ENCODE measurements around the gene CTNND2. TPM values are rescaled to one million over a fixed set of nuclear protein-coding genes. Genes with fewer than 3 reads are reported as not detected.

The CTNND2 gene
- total and polyA plus RNA-seq, 4 donors, result 0.30 to 2.2 (median 0.71) TPM

DNA sequence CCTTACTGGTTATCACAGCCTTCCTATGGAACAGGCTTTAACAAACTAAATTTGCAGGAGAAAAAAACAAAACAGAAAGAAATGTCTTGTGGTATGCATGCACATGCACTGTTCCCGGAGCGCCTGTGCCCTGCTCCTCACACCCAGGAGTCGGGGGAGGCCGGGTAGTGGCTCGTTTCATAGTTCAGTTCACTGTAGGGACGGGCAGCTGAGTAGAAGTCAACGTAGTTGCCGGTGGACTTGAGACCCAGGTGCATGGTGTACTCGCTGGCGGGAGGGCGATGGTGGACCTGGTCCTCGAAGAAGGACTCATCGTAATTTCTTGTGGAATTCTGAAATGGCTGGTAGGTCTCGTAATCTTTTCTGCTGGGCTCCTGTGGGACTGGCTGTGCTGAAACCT is 930.9 kb downstream of the CTNND2 start:
- TF ChIP-seq, protein P1, sequence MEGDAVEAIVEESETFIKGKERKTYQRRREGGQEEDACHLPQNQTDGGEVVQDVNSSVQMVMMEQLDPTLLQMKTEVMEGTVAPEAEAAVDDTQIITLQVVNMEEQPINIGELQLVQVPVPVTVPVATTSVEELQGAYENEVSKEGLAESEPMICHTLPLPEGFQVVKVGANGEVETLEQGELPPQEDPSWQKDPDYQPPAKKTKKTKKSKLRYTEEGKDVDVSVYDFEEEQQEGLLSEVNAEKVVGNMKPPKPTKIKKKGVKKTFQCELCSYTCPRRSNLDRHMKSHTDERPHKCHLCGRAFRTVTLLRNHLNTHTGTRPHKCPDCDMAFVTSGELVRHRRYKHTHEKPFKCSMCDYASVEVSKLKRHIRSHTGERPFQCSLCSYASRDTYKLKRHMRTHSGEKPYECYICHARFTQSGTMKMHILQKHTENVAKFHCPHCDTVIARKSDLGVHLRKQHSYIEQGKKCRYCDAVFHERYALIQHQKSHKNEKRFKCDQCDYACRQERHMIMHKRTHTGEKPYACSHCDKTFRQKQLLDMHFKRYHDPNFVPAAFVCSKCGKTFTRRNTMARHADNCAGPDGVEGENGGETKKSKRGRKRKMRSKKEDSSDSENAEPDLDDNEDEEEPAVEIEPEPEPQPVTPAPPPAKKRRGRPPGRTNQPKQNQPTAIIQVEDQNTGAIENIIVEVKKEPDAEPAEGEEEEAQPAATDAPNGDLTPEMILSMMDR (IDR thresholded peaks at IDR 0.05; ENCODE audit: control extremely low read depth, extremely low read depth), result no peak
- Histone ChIP-seq H3K4me3 (no peak overlapping the region), H3K9ac (ENCODE audit: insufficient read depth in 1 of 2, low read length in 2 of 2) (no peak overlapping the region), H3K27ac (ENCODE audit: low read depth in 1 of 2, low read length in 1 of 2) (no peak overlapping the region), H3K27me3 (ENCODE audit: control insufficient read depth in 3 of 3, insufficient read depth in 3 of 3, low read length in 2 of 3) (no peaks in the 10 kb centered on the region), H3K9me3 (ENCODE audit: control insufficient read depth in 4 of 4, insufficient read depth in 3 of 4, low read length in 3 of 4) (no peaks in the 10 kb centered on the region), H3K4me1 (ENCODE audit: control insufficient read depth in 5 of 5, insufficient read depth in 5 of 5, low read length in 5 of 5) (peaks cover 0 to 3% (median 0%) of the 10 kb centered on the region in 5 donors), H3K36me3 (ENCODE audit: control insufficient read depth in 4 of 4, insufficient read depth in 4 of 4, low read length in 4 of 4) (no peaks in the 10 kb centered on the region)
- no peak for ATAC-seq (ENCODE audit: insufficient read depth, low FRiP score)
- DNase-seq, result no peak
- WGBS, 2 donors, result 95% methylated on average over 14 of the region's 14 CpGs

DNA sequence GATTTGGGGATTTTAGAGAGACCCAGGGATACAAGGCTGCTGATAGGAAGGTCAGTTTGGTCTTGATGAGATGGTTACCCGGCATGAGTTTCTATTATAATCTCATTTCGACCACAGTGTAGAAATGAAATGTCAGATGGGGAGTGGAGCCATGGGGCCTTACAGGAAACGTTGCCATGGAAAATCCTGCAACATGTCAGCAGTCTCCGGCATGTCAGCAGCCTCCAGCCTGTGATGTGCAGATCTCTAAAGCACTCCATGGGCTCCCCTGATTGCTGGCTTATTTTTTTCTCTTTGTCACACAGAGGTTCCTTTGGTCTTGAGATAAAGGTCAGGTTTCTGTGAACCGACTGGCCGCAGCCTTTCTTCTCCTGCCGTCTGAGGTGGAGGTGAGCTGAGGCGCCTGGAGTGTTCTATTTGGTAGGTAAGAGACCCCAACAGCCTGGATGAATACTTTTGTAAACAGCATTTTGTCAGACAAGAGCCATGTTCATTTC is 934.5 kb downstream of the CTNND2 start:
- no peak overlapping the region for H3K9ac ChIP-seq (ENCODE audit: insufficient read depth in 1 of 2, low read length in 2 of 2)
- no peaks in the 10 kb centered on the region for H3K4me1 ChIP-seq (ENCODE audit: control insufficient read depth in 5 of 5, insufficient read depth in 5 of 5, low read length in 5 of 5)
- no peaks in the 10 kb centered on the region for H3K9me3 ChIP-seq (ENCODE audit: control insufficient read depth in 4 of 4, insufficient read depth in 3 of 4, low read length in 3 of 4)
- H3K36me3 ChIP-seq (ENCODE audit: control insufficient read depth in 4 of 4, insufficient read depth in 4 of 4, low read length in 4 of 4), result no peaks in the 10 kb centered on the region
- no peak overlapping the region for H3K4me3 ChIP-seq
- no peak overlapping the region for H3K27ac ChIP-seq (ENCODE audit: low read depth in 1 of 2, low read length in 1 of 2)
- no peak for ATAC-seq (ENCODE audit: insufficient read depth, low FRiP score)
- no peaks in the 10 kb centered on the region for H3K27me3 ChIP-seq (ENCODE audit: control insufficient read depth in 3 of 3, insufficient read depth in 3 of 3, low read length in 2 of 3)
- WGBS, 2 donors, result 72 to 83% methylated on average over 8 of the region's 8 CpGs
- DNase-seq, result no peak
- TF ChIP-seq, protein P1 (IDR thresholded peaks at IDR 0.05; ENCODE audit: control extremely low read depth, extremely low read depth), result no peak

DNA sequence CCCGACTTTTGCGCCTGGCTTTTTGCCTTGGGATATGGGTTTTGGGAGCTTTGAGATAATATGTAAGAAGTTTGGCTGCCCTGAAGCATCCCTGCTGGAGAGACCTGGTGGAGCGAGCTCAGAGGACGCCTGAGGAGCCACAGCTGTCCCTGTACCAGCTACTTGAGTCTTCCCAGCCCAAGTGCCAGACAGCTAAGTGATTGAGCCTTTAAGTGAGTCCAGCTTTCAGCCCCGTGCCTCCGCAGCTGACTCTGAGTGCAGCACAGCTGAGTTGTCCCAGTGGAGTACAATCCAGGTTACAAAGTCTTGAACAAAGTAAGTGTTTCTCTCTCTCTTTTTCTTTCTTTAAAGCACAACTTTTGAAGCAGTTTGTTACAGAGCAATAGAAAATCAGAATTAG is 939.4 kb downstream of the CTNND2 start:
- no peaks in the 10 kb centered on the region for H3K36me3 ChIP-seq (ENCODE audit: control insufficient read depth in 4 of 4, insufficient read depth in 4 of 4, low read length in 4 of 4)
- no peaks in the 10 kb centered on the region for H3K27me3 ChIP-seq (ENCODE audit: control insufficient read depth in 3 of 3, insufficient read depth in 3 of 3, low read length in 2 of 3)
- WGBS, 2 donors, result 69 to 73% methylated on average over 6 of the region's 6 CpGs
- H3K4me3 ChIP-seq, result no peak overlapping the region
- H3K4me1 ChIP-seq (ENCODE audit: control insufficient read depth in 5 of 5, insufficient read depth in 5 of 5, low read length in 5 of 5), result no peaks in the 10 kb centered on the region
- TF ChIP-seq, protein P1 (IDR thresholded peaks at IDR 0.05; ENCODE audit: control extremely low read depth, extremely low read depth), result no peak
- DNase-seq (peak; percentile 4 to 16 (median 13)), ATAC-seq (ENCODE audit: insufficient read depth, low FRiP score) (no peak)
- H3K27ac ChIP-seq (ENCODE audit: low read depth in 1 of 2, low read length in 1 of 2), result no peak overlapping the region
- no peak overlapping the region for H3K9ac ChIP-seq (ENCODE audit: insufficient read depth in 1 of 2, low read length in 2 of 2)
- no peaks in the 10 kb centered on the region for H3K9me3 ChIP-seq (ENCODE audit: control insufficient read depth in 4 of 4, insufficient read depth in 3 of 4, low read length in 3 of 4)

DNA sequence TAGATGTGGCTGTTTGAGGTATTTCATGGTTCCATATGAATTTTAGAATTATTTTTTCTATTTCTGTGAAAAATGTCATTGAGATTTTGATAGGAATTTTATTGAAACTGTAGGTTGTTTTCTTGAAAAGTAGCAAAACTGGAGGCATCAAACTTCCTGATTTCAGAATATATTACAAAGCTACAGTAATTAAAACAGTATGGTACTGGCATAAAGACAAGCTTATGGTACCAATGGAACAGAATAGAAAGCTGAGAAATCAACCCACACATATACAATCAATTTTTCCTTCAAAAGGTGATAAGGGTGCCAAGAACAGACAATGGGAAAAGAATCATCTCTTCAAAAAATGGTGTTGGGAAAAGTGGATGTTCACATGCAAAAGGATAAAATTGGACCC is 945.5 kb downstream of the CTNND2 start:
- Histone ChIP-seq H3K9me3 (ENCODE audit: control insufficient read depth in 4 of 4, insufficient read depth in 3 of 4, low read length in 3 of 4) (peaks cover 0 to 3% (median 0%) of the 10 kb centered on the region in 4 donors), H3K4me3 (no peak overlapping the region), H3K9ac (ENCODE audit: insufficient read depth in 1 of 2, low read length in 2 of 2) (no peak overlapping the region), H3K4me1 (ENCODE audit: control insufficient read depth in 5 of 5, insufficient read depth in 5 of 5, low read length in 5 of 5) (no peaks in the 10 kb centered on the region), H3K27ac (ENCODE audit: low read depth in 1 of 2, low read length in 1 of 2) (no peak overlapping the region), H3K27me3 (ENCODE audit: control insufficient read depth in 3 of 3, insufficient read depth in 3 of 3, low read length in 2 of 3) (no peaks in the 10 kb centered on the region), H3K36me3 (ENCODE audit: control insufficient read depth in 4 of 4, insufficient read depth in 4 of 4, low read length in 4 of 4) (no peaks in the 10 kb centered on the region)
- ATAC-seq (ENCODE audit: insufficient read depth, low FRiP score) (no peak), DNase-seq (no peak)
- TF ChIP-seq, protein P1 (IDR thresholded peaks at IDR 0.05; ENCODE audit: control extremely low read depth, extremely low read depth), result no peak
